Fibroblast of skin of back (primary cell): ENCODE results near the gene DDIT4.
A peak's percentile ranks its signal among the peaks of the same experiment; 100 is the strongest.
"Not testable (repeated sequence)": the region's sequence is repeated elsewhere in the genome, so short reads cannot be mapped to it uniquely, and the experiment has no call there.

Source experiments
- DNase-seq: peaks from one replicate; pipeline ENCODE4 v3.0.0-alpha.2; 2013

Gene DDIT4

DNA sequence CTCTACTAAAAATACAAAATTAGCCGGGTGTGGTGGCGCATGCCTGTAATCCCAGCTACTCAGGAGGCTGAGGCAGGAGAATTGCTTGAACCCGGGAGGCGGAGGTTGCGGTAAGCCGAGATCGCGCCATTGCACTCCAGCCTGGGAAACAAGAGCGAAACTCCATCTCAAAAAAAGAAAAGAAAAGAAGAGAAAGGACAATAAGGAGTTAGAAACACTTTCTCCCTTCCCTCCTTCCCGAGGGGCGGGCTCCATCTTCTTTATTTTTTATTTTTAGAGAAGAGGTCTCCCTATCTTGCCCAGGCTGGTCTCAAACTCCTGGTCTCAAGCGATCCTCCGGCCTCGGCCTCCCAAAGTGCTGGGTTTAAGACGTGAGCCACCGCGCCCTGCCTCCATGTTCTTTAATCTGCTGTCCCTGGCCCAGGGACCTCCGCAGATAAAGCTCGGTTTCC, 23.1 kb downstream of the DDIT4 start:
- DNase-seq: not testable (repeated sequence)

DNA sequence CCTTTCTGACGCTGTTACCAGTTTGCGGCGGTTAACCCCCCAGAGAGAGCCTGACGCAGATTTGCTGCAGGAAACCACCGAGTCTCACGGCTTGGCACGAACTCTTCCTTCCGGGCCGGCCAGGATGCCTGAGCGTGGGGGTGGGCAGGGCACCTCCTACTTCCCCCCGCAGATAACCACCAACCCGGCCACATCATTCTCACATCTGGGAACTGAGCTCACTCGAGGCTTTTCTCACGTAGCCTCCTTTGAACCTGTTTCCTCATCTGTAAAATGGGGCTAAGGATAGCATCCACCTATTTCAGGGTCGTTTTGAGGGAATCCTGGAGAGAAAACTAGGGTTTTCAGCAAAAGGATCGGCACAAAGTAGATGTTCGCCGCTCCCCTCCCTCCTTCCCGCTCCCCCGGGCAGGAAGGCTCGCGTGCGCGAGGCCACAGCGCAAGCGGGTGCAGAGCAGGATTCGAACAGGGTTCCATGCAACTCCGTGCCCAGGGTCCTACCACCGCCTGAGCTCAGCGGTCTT, 23.6 kb downstream of the DDIT4 start:
- DNase-seq: peak; percentile 97

DNA sequence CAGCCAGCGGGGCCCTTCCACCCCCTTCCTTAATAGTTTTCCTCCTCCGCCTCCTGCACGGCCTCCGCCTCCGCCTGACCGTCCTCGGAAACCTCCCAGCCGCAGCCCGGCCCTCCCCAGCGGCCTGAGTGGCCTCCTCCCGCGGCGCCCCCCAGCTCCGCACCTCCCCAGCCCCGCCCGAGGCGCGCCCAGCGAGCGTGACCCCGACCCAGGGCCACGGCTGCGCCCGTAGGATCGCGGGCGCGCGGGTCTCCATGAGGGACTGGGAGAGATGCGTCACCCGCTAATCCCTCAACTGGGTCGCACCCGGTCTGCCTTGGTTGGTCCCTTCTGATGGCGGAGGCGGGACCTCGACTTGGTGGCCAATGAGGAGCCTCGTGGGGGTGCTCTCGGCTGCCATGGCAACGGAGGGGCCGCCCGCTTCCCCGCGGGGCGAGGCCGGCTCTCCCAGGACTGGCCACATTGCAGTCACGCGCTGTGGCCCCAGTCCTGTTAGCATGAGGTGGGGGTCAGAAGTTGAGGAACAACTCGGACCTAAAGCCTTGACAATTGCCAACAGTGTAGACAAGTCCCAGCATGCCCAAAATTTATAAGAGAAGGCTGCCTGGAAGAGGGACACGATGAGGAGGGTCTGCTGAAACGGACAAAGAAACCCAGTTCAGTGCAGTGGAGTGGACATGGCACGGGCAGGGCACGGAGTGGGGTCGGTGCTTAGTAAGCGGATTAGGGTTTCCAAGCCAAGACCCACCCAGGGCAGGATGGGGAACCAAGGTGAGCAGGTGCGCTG, 24.3 kb downstream of the DDIT4 start:
- peak; percentile 99 for DNase-seq

DNA sequence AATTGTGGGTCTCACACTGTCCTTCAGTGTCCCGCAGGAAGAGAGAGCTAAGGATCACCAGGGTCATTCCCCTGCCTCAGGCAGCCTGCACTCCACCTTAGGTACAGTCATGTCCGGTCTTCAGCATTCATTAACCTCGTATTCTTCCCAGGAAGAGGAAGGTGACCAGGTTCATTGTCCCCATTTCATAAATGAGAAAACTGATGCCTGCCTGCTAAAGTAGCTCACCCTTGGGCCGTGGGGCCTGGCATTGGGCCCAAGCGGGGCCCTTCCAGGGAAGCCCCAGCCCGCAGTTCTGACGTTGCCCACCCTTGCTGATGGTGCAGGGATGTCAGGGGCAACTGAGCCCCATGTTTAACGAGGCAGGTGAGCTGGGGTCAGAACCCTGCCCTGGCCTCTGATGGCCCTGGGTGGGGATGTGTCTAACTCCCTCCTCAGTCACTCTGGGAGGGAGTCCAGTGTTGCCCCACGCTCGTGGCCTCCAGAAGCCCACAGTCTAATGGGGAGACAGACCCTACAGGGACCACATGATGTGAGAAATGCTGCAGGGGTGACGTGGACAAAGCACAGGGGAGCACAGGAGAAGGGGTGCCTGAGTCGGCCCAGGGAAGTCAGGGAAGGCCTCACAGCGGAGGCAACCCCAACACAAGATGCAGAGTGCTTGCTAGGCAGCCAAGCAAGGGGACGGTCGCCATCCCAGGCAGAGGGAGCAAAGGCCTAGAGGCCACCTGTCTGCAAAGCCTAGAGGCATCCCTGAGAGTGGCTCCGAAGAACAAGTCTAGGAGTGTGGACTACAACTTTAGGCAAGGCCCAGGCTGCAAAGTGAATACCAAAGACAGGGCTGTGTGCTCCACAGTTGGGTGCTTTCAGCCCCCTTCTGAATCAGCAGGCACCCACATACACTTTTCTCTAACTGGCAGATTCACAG, 25.1 kb downstream of the DDIT4 start:
- DNase-seq: no peak

DNA sequence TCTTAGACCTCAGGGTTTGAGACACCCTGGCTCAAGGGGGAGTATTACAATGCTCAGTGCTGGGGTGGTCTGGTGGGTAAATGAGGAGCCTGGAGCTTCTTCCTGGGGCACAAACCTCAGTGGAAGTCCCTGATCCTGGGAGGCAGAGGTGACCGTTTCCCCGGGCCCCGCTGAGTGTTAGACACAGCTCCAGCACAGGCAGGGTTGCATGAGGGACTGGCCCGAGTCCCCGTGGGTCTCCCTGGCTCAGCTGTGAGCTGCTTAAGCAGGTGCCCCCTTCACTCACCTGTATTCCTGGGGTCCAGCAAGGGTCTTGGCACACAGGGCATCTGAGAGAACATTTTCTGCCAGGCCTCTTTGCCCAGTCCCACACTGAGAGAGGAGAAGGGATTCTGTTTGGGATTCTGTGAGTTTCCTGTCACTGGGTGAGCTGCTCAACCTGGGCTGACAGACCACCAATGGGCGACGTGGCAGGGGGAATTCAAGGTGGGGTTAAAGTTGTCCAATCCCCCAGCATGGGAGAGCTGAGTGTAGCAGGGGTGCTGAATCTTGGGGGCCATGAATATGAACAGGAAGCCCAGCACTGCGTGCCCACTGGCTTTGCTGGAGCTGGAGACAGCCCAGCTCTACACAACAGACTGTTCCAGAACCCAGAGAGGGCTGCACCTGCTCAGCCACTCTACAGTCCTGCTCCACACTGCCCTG, 29.9 kb downstream of the DDIT4 start:
- DNase-seq: no peak

DNA sequence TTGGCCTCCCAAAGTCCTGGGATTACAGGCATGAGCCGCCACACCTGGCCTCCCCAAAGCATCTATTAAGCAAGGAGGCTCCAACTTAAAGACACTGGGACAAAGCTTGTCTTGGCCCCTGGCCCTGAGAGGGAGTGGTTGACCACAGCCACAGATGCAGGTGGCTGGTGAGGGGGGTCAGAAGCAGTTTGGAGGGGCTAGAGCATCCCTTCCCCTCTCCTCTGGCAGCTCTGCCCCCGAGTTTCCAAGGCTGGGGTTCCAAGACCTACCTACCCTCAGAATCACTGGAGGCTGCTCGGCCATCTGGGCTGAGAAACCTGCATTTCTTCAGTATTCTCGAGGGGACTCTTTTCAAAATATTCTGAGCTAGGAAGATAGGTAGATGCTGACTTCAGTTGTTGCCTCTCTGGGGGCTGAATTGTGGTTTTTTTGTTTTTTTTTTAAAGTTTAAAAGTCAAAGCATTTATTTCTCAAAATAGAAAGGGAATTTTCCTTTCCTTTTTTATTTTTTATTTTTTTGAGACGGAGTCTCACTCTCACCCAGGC, 32.6 kb downstream of the DDIT4 start:
- no peak for DNase-seq

DNA sequence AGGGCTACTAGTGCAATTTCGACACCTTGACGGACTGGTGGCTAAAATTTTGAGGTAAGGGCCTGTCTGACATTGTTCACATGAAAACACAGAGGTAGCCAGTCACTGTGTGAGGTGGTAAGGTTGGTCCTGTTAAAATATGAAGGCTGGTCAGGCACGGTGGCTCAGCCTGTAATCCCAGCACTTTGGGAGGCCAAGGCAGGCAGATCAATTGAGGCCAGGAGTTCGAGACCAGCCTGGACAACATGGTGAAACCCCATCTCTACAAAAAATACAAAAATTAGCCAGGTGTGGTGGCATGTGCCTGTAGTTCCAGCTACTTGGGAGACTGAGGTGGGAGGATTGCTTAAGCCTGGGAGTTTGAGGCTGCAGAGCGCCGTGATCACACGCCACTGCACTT, 34.0 kb downstream of the DDIT4 start:
- DNase-seq: not testable (repeated sequence)

DNA sequence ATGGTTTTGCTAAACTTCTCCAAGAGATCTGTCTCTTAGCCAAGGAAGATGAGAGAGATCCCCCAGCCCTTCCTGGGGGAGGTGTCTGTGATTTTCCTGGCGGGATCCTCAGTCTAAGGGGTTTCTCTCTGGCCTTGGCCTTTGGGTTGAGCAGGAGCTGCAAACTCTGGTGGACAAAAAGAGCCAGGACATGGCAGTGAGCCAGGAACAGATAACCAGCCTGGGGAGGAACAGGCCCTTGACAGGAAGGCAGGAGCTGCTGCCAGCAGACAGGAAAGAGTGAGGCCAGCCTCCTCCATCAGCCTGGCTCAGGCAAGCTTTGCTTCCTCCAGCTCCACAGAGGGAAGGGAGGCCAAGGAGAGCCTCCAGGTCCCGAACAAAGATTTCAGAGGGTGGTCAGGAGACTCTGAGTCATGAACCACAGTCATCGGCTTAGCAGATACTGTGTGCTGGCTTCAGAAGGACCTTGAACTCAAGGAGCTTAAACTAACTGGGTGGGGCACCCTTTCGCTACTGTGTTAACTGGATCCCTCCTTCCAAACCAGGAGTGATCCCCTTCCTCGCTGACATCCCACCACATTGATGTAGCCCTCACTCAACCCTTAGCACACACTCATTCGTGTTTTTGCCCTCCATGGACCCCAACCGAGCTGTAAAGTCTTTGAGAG, 34.7 kb downstream of the DDIT4 start:
- peak; percentile 78 for DNase-seq

DNA sequence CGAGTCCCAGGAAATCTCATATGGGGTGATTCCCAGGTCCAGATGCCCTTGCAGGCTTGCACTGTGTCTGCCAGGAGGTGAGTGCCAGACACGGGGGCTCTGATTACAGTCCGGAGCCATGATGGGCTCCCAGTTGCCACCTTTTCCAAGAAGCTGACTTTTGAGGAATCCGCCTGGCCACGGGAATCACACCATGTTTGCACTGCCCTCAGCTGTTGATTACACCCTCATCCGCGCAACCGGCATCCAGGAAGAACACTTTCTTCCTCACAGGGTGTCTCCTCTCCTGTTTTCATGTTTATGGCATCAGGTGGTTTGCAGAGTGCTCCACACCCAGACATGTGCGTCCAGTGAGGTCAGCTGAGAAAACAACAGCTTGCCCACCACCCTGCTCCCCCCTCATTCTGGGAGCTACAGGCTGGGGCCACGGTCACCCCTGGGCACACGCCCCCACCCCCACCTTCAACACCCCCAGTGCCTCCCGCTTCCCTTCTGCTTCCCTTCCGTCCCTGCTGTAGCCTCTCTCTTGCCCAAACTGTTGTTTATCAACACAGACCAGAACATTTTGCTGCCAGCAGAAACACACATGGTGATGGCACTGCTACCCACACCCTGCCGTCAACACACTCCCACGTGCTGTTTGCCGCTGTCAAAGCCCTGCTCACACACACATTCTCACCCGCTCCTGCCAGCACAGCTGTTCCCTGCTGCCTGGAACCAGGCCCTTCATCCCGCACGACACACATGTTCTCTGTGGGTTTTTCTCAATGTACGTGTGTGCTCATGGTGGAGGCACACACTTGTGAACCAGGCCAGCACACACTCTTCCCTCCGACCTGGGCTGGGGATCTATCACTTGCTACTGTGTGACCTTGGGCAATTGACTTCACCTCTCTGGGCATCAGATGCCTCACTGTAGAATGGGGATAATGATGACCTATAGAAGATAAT, 35.8 kb downstream of the DDIT4 start:
- no peak for DNase-seq

DNA sequence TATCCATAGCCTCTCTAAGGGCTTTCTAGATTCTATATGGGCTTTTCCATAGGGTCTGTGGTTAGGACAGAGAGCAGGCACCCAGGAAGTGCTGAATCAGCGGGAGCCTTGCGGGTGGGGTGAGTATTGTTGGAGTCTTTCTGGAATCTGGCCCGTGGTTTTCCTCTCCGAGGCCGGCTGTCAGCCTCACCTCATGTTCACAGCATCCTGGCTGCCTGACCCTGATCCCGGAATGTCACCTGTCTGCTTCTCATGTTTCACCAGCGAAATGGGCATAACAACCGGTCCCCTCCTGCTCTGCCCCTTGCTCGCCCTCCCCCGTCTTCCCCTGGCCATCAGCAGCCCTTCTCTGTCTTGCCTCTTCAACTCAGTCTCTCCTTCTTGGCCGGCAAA, 36.5 kb downstream of the DDIT4 start:
- DNase-seq: no peak

DNA sequence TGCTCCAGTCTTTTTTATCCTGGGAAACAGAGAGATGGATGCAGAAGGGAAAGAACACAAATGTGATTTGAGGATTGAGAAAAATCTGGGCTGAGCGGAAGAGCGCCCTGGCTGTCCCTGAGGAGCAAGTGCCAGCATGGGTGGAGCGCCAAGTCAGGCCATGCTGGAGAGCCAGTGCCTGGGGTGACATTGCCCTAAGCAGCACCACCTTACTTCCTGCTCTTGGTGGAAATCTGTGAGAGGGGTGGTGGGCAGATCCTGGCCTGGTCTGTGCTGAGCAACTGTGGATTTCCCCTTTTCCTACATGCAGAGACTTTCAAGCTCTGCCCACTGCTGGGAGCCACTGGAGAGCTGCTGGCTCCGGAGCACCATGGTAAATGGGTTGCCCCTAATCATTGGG, 36.9 kb downstream of the DDIT4 start:
- no peak for DNase-seq

DNA sequence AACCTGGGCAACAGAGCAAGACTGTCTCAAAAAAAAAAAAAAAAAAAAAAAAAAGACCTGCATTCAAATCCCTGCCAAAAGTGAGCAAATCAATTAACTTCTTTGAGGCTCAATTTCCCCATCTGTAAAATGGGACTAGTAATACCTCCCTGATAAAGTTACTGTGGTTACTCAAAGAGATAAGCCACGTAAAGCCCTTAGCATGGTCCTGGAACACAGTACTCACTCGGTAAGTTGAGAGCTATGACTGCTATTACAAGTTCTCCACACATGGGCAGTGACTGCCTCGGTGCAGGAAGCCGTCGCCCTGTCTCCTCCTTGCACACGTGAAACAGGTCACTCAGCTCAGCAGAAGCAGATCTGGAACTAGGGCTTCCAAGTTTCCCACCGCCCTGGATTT, 37.9 kb downstream of the DDIT4 start:
- DNase-seq: no peak

DNA sequence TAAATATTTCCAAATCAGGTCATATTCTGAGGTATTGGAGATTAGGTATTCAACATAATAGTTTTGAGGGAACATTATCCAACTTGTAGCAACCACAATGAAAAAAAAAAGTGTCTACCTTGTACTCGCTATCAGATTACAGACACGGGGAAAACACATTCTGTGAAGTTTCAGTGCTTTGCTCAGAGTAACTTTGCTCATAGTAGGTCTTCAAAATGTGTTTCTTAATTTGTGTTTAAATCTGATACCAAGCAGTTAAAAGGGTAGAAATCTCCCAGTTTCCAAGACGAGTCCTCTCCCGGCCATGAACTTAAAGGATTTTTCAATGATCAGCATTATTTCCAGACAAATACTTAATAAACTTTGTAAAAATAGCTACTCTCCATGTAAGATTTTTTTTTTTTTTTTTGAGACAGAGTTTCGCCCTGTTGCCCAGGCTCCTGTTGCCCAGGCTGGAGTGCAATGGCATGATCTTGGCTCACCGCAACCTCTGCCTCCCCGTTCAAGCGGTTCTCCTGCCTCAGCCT, 39.2 kb downstream of the DDIT4 start:
- no peak for DNase-seq

DNA sequence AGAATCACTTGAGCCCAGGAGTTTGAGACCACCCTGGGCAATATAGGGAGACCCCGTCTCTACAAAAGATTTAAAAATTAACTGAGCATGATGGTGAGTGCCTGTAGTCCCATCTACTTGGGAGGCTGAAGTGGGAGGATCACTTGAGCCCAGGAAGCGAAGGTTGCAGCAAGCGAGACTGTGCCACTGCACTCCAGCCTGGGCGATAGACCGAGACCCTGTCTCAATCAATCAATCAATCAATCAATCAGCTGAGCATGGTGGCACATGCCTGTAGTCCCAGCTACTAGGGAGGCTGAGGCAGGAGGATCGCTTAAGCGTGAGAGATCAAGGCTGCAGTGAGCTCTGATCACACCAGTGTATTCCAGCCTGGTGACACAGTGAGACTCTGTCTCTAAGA, 40.5 kb downstream of the DDIT4 start:
- DNase-seq: no peak

DNA sequence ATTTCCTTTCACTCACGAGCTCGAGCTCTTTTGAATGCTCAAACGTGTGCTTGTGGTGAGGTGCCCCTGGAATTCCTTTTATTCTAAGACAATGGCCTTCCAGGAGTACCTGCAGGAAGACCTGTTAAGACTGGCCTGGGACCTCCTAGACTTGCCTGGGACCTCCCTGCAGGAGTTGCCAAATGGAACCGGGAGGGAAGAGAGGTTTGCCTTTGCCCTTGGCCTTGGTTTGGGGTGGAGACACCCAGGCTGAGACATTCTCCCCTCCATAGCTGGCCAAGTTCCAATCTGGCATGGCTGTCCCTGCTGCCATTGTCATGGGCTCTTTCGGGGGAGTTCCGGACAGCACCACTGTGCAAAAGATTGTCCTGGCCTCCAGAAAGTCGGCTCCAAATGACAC, 41.3 kb downstream of the DDIT4 start:
- DNase-seq: no peak

DNA sequence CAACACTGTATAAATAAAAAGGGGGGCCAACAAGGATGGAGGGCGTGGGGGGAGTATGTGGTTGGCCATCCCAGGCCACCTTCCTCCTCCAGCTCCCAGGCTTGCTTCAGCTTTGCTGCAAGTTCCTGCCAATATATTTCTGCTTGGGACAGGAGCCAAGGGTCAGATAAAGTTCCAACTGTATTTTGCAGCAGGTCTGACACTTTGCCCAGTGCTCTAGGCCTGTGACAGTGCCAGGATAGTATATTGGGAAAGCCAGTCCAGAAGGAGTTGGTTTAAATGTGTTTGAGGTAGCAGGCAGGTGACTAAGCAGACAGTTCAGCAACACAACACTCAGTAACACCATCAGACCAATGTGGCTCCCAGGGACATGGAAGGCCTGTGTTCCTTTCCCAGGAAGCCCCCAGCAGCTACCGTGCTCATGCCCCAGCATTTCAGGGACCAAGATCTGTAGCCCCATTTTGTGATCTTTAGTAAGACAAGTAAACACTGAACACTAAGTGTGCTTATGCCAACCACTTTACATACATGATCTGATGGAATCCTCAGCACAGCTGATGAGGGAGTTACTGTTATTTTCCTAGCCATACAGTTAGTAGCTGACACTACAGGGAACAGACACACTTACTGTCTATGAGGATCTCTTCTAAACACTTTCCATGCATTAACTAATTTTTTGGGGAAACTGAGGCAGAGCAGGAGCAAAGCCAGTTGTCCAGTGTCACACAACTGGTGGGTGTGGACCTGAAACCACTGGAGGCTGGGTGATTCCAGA, 42.1 kb downstream of the DDIT4 start:
- peak; percentile 30 for DNase-seq

DNA sequence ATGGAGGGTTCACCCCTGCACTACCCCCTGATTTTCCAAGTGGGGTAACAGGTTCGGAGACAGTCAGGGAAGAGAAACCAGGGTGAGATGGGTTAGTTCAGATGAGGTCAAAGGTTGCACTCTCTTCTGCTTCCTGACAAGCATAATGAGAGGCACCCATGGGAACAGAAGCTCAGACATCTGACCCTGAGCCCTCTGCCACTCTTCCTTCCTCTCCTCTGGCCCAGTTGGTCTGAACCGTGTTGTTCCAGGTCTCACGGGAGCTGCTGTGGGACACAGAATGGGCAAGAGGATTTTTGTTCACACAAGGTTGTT, 42.6 kb downstream of the DDIT4 start:
- DNase-seq: no peak

DNA sequence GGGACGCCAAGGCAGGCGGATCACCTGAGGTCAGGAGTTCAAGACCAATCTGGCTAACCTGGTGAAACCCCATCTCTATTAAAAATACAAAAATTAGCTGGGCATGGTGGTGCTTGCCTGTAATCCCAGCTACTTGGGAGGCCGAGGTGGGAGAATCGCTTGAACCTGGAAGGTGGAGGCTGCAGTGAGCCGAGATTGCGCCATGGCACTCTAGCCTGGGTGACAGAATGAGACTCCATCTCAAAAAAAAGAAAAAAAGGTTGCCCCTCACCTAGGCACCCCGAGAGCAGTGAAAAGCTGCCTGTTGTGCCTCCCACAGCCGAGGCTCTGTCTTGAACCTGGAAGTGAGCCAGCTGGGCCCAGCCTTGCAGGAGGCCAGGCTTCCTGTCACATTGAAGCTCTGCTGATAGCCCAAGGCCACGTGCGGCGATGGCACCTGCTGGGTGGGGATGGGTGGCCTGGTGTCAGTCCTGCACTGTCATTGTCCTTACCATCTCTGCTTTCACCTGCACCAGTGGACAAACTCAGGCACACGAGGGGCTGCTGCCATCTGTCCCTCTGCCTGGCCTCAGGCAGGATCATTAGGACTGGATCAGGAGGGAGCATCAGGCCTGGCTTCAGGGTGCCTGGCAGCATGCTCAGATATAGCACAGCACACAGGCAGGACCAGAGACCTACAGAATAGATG, 43.2 kb downstream of the DDIT4 start:
- DNase-seq: no peak
